Endothelial cell of umbilical vein (primary cell): ENCODE measurements around the gene TNRC6B. TPM values are rescaled to one million over a fixed set of nuclear protein-coding genes. Genes with fewer than 3 reads are reported as not detected.

ENCODE experiments used
- BruUV-seq: library from RNA; stranded (reverse); fragments of 400-500 nt; replicated peaks from 2 replicates; lab custom pipeline; 2021; lab: Mats Ljungman, UMichigan
- CTCF ChIA-PET: fragments of 300-600, 350-600 bp; sonication (Branson Sonifier 250); formaldehyde crosslinking; loops from one replicate; lab custom pipeline; 2021; ENCODE audit warnings: antibody characterized with exemption, inconsistent platforms; lab: Charles Lee
- POLR2A ChIA-PET: fragments of 300-600, 350-600 bp; sonication (Branson Sonifier 250); formaldehyde crosslinking; loops from one replicate; lab custom pipeline; 2021; ENCODE audit warnings: antibody characterized with exemption, inconsistent platforms; lab: Charles Lee
- DNase-seq: peaks from one replicate; pipeline ENCODE4 v3.0.0-alpha.2; 2011; ENCODE audit warnings: low read depth, low spot score
- FAIRE-seq: peaks from 2 replicates; lab custom pipeline; 2011; peaks lifted over from hg19 to GRCh38; lab: Jason Lieb, UNC
- H2AFZ ChIP-seq: 2 replicates; pipeline ENCODE4 v1.6.0; 2012; ENCODE audit warnings: low read depth, low read length, control low read depth, inconsistent platforms
- H3K27ac ChIP-seq: 2 replicates; pipeline ENCODE4 v1.5.1; 2011; ENCODE audit warnings: low read depth, mild to moderate bottlenecking, control low read depth, low read length, moderate library complexity; ENCODE audit not compliant: insufficient read depth
- H3K27me3 ChIP-seq, 2 experiments: 2 replicates each; pipeline versions ENCODE4 v1.6.0 to v1.6.1; 2011; ENCODE audit warnings: low read length in 2 of 2, mixed read lengths in 1 of 2; ENCODE audit not compliant: control insufficient read depth in 2 of 2, insufficient read depth in 2 of 2
- H3K36me3 ChIP-seq, 2 experiments: 2 replicates in 1 of 2; 3 replicates in 1 of 2; pipeline ENCODE4 v1.5.1; 2011; ENCODE audit warnings: low read length in 2 of 2, mild to moderate bottlenecking in 1 of 2, moderate library complexity in 1 of 2; ENCODE audit not compliant: control insufficient read depth in 2 of 2, insufficient read depth in 2 of 2; ENCODE audit errors: extremely low read depth in 1 of 2
- H3K4me1 ChIP-seq: 3 replicates; pipeline ENCODE4 v1.5.1; 2011; ENCODE audit warnings: mild to moderate bottlenecking, low read length; ENCODE audit not compliant: control insufficient read depth, insufficient read depth; ENCODE audit errors: extremely low read depth
- H3K4me2 ChIP-seq: 2 replicates; pipeline ENCODE4 v1.6.1; 2011; ENCODE audit warnings: low read length, control low read depth, mixed read lengths; ENCODE audit not compliant: insufficient read depth
- H3K4me3 ChIP-seq, 3 experiments: fragments of 200-600 bp in 1 of 3; sonication (generic), shearing (Covaris generic) in 1 of 3; replicated peaks in 1 of 3; 2 replicates each; pipeline ENCODE4 v1.5.1; 2011 to 2016; ENCODE audit warnings: control low read depth in 3 of 3, low read length in 3 of 3, mild to moderate bottlenecking in 2 of 3, inconsistent platforms in 1 of 3, low read depth in 1 of 3, moderate library complexity in 1 of 3; ENCODE audit not compliant: insufficient read depth in 1 of 3
- H3K79me2 ChIP-seq: 2 replicates; pipeline ENCODE4 v1.6.0; 2012; ENCODE audit warnings: low read length, inconsistent platforms; ENCODE audit not compliant: control insufficient read depth, insufficient read depth
- H3K9ac ChIP-seq: replicated peaks from 2 replicates; pipeline ENCODE3; 2011; ENCODE audit warnings: low read length, control low read depth; ENCODE audit not compliant: insufficient read depth; ENCODE audit errors: extremely low read depth
- H3K9me1 ChIP-seq: replicated peaks from 3 replicates; pipeline ENCODE4 v1.6.0; 2011; ENCODE audit warnings: mild to moderate bottlenecking, low read length; ENCODE audit not compliant: control insufficient read depth, insufficient read depth; ENCODE audit errors: extremely low read depth
- H3K9me3 ChIP-seq: replicated peaks from 2 replicates; pipeline ENCODE4 v1.5.1; 2012; ENCODE audit warnings: low read length, inconsistent platforms; ENCODE audit not compliant: control insufficient read depth, insufficient read depth
- H4K20me1 ChIP-seq: replicated peaks from 2 replicates; pipeline ENCODE3; 2011; ENCODE audit warnings: mild to moderate bottlenecking, low read length; ENCODE audit not compliant: control insufficient read depth, insufficient read depth; ENCODE audit errors: extremely low read depth
- CTCF ChIP-seq, 2 donors: IDR thresholded peaks; 1 replicate in 1 of 2; 2 replicates in 1 of 2; pipeline ENCODE4 v1.5.1; 2011; ENCODE audit warnings: low read length in 2 of 2, mild to moderate bottlenecking in 2 of 2, moderate library complexity in 2 of 2, control low read depth in 1 of 2, inconsistent platforms in 1 of 2, low read depth in 1 of 2; ENCODE audit not compliant: insufficient read depth in 1 of 2; ENCODE audit errors: extremely low read depth in 1 of 2
- EZH2 ChIP-seq: IDR thresholded peaks from 2 replicates; pipeline ENCODE4 v1.6.1; 2012; ENCODE audit warnings: borderline replicate concordance, low read depth, mild to moderate bottlenecking, moderate library complexity, low read length, inconsistent platforms; ENCODE audit not compliant: severe bottlenecking
- FOS ChIP-seq: IDR thresholded peaks from 2 replicates; pipeline ENCODE4 v1.6.1; 2011; ENCODE audit warnings: mild to moderate bottlenecking, low read length, moderate library complexity, borderline replicate concordance; ENCODE audit not compliant: insufficient read depth
- GATA2 ChIP-seq: IDR thresholded peaks from 2 replicates; pipeline ENCODE4 v1.7.0; 2011; ENCODE audit warnings: low read depth, mild to moderate bottlenecking, moderate library complexity, mixed read lengths, low read length; ENCODE audit not compliant: insufficient read length, insufficient read depth
- JUN ChIP-seq: IDR thresholded peaks from 2 replicates; pipeline ENCODE4 v1.6.1; 2011; ENCODE audit warnings: borderline replicate concordance, low read depth; ENCODE audit not compliant: insufficient read length, insufficient read depth
- MAX ChIP-seq: IDR thresholded peaks from 2 replicates; pipeline ENCODE4 v1.6.1; 2011; ENCODE audit not compliant: insufficient read depth, insufficient read length
- MYC ChIP-seq: IDR thresholded peaks from one replicate; pipeline ENCODE4 v1.6.1; 2011; ENCODE audit warnings: mild to moderate bottlenecking, low read depth, low read length
- POLR2A ChIP-seq: IDR thresholded peaks from 2 replicates; pipeline ENCODE4 v1.6.1; 2012; ENCODE audit warnings: low read depth, mild to moderate bottlenecking, control low read depth, low read length
- POLR2AphosphoS5 ChIP-seq: IDR thresholded peaks from 2 replicates; pipeline ENCODE4 v1.6.1; 2012; ENCODE audit warnings: low read depth, mild to moderate bottlenecking, control low read depth, low read length, moderate library complexity; ENCODE audit not compliant: insufficient read depth
- dilution Hi-C: fragments of 300-500 bp; cut with MboI; formaldehyde crosslinking; loops from one replicate; pipeline ENCODE4 v1.15.0; 2019; ENCODE audit warnings: low sequenced_read_pairs; ENCODE audit not compliant: extremely low pct_ligation_motif_present
- intact Hi-C: fragments of 100-400 bp; cut with micrococcal nuclease; formaldehyde crosslinking; loops from one replicate; pipeline ENCODE4 v1.10.0; 2022
- polyA plus RNA-seq, 4 experiments: library from polyadenylated mRNA; depleted of rRNA in 3 of 4; stranded (reverse) in 3 of 4; unstranded in 1 of 4; fragments of >200 nt; gene quantifications; 2 replicates each; pipeline versions ENCODE4 v1.2.1 to v1.2.3, GENCODE V29; 2011 to 2012; ENCODE audit warnings: missing spikeins in 1 of 4
- total RNA-seq: library from RNA; stranded (reverse); gene quantifications from 2 replicates; pipeline ENCODE4 v1.2.3, GENCODE V29; 2021

TNRC6B gene
- total and polyA plus RNA-seq, 2 donors (not counting 3 experiments of a cell fraction or from before 2014, with no cell fraction given), result 10.6 to 37.2 TPM

GRCh38 chr22:40241200-40241763 lies 63.6 kb downstream of the TNRC6B start:
- no peak for TF ChIP-seq MAX
- H3K9me3 ChIP-seq, result no peaks in the 10 kb centered on the region
- no peaks in the 10 kb centered on the region for H3K9me1 ChIP-seq
- ChIA-PET POLR2A (interaction anchor here (0.6 kb wide), 1 partner anchor 1717 kb away, joined by 3 read pairs; no protein-coding TSS in a partner anchor), CTCF (no interaction called here)
- dilution Hi-C loops (no loop called here), intact Hi-C loops (no loop called here)
- H3K79me2 ChIP-seq, result peaks cover 44% of the 10 kb centered on the region
- peaks cover 27% of the 10 kb centered on the region for H3K4me1 ChIP-seq
- no peak for DNase-seq
- H3K4me2 ChIP-seq, result no peak overlapping the region
- H2AFZ ChIP-seq, result no peak overlapping the region
- no peak overlapping the region for H3K9ac ChIP-seq
- no peak for FAIRE-seq
- H3K27ac ChIP-seq, result no peak overlapping the region
- no peaks in the 10 kb centered on the region for H3K27me3 ChIP-seq
- H3K4me3 ChIP-seq, result no peak overlapping the region
- H4K20me1 ChIP-seq, result peaks cover 5% of the 10 kb centered on the region
- no TSS peak for BruUV-seq
- no peaks in the 10 kb centered on the region for H3K36me3 ChIP-seq

GRCh38 chr22:40243891-40244290 lies 66.2 kb downstream of the TNRC6B start:
- H3K27me3 ChIP-seq, result no peaks in the 10 kb centered on the region
- FAIRE-seq (no peak), DNase-seq (peak; percentile 14)
- no peak overlapping the region for H3K27ac ChIP-seq
- H3K9me1 ChIP-seq, result no peaks in the 10 kb centered on the region
- no peak for TF ChIP-seq POLR2AphosphoS5
- no peak for TF ChIP-seq GATA2
- no peak for TF ChIP-seq MYC
- TF ChIP-seq JUN, result no peak
- no peak for TF ChIP-seq CTCF (IDR thresholded peaks at IDR 0.05; ENCODE audit: extremely low read depth in 1 of 2, insufficient read depth in 1 of 2, low read depth in 1 of 2, low read length in 2 of 2)
- TF ChIP-seq POLR2A, result no peak
- TF ChIP-seq EZH2, result no peak
- TF ChIP-seq FOS, result no peak
- TF ChIP-seq MAX, result no peak
- H3K9me3 ChIP-seq, result no peaks in the 10 kb centered on the region
- ChIA-PET POLR2A (no interaction called here), CTCF (interaction anchor here (0.6 kb wide), 1 partner anchor 29 kb away, joined by 3 read pairs; no protein-coding TSS in a partner anchor)
- peaks cover 8% of the 10 kb centered on the region for H4K20me1 ChIP-seq
- peaks cover 15% of the 10 kb centered on the region for H3K4me1 ChIP-seq
- H3K9ac ChIP-seq, result no peak overlapping the region
- dilution Hi-C loops, result no loop called here
- no peak overlapping the region for H3K4me3 ChIP-seq
- no peak overlapping the region for H2AFZ ChIP-seq
- peaks cover 0 to 3% of the 10 kb centered on the region in 2 experiments for H3K36me3 ChIP-seq
- H3K79me2 ChIP-seq, result peaks cover 33% of the 10 kb centered on the region
- intact Hi-C loops, result no loop called here
- no peak overlapping the region for H3K4me2 ChIP-seq
- BruUV-seq, result no TSS peak
